ENCODE data around the gene IKZF5.

IKZF5 gene

GRCh38 chr10:122953902-122954730, 54.5 kb downstream of the IKZF5 start, which contains the start of gene C10orf88 (continued):
- no peak for TF ChIP-seq ZNF354C (tag by site-specific recombination; IDR thresholded peaks at IDR 0.05; ENCODE audit: borderline replicate concordance, low read depth)
- TF ChIP-seq PRDM6 (tag by site-specific recombination; IDR thresholded peaks at IDR 0.05) = no peak
- peak; percentile 32; the same call in 1 of the 2 replicates for TF ChIP-seq ZBTB8A (tag by site-specific recombination; IDR thresholded peaks at IDR 0.05)
- TF ChIP-seq BCL11B (tag by site-specific recombination; IDR thresholded peaks at IDR 0.05; ENCODE audit: low read depth) = no peak
- TF ChIP-seq ZNF311 (tag by site-specific recombination; IDR thresholded peaks at IDR 0.05; ENCODE audit: borderline replicate concordance) = no peak
- TF ChIP-seq ZNF792 (tag by site-specific recombination; IDR thresholded peaks at IDR 0.05) = no peak; the same call in 1 of the 2 replicates
- peak; percentile 97 for TF ChIP-seq ZNF501 (tag by site-specific recombination; IDR thresholded peaks at IDR 0.05)
- no peak for TF ChIP-seq ZNF645 (tag by site-specific recombination; IDR thresholded peaks at IDR 0.05)
- TF ChIP-seq WT1 (tag by site-specific recombination; IDR thresholded peaks at IDR 0.05) = no peak; the same call in 1 of the 2 replicates
- no peak for TF ChIP-seq ZNF623 (tag by site-specific recombination; IDR thresholded peaks at IDR 0.05)
- no peak for TF ChIP-seq ZNF362 (tag by site-specific recombination; IDR thresholded peaks at IDR 0.05)
- TF ChIP-seq ZNF280D (tag by site-specific recombination; IDR thresholded peaks at IDR 0.05) = 0 out of 2 replicates have a peak, but pooled peaks have one; percentile 23
- TF ChIP-seq ZNF133 (tag by site-specific recombination; IDR thresholded peaks at IDR 0.05) = peak; percentile 45; the same call in 1 of the 2 replicates
- no peak for TF ChIP-seq ZNF514 (tag by site-specific recombination; IDR thresholded peaks at IDR 0.05)
- TF ChIP-seq ZNF174 (tag by site-specific recombination; IDR thresholded peaks at IDR 0.05) = no peak
- TF ChIP-seq ZBTB1 (tag by site-specific recombination; IDR thresholded peaks at IDR 0.05) = no peak; the same call in 1 of the 2 replicates
- TF ChIP-seq ZNF76 (tag by site-specific recombination; IDR thresholded peaks at IDR 0.05; ENCODE audit: borderline replicate concordance, low read depth) = peak; percentile 74
- TF ChIP-seq ZNF184 (tag by site-specific recombination; IDR thresholded peaks at IDR 0.05) = no peak
- TF ChIP-seq ZNF426 (tag by site-specific recombination; IDR thresholded peaks at IDR 0.05) = no peak
- TF ChIP-seq ZNF580 (tag by site-specific recombination; IDR thresholded peaks at IDR 0.05) = peak; percentile 57; the same call in 1 of the 2 replicates
- TF ChIP-seq ZNF530 (tag by site-specific recombination; IDR thresholded peaks at IDR 0.05; ENCODE audit: low read depth) = no peak
- TF ChIP-seq ZNF24 (tag by site-specific recombination; IDR thresholded peaks at IDR 0.05) = peak; percentile 82
- no peak for TF ChIP-seq ZBTB6 (tag by site-specific recombination; IDR thresholded peaks at IDR 0.05)
- peak; percentile 54 for TF ChIP-seq ZNF510 (tag by site-specific recombination; IDR thresholded peaks at IDR 0.05; ENCODE audit: insufficient replicate concordance)
- TF ChIP-seq ZNF423 (tag by site-specific recombination; IDR thresholded peaks at IDR 0.05) = peak; percentile 54; the same call in 1 of the 2 replicates
- no peak for TF ChIP-seq ZNF404 (tag by site-specific recombination; IDR thresholded peaks at IDR 0.05)
- no peak for TF ChIP-seq ZNF707 (tag by site-specific recombination; IDR thresholded peaks at IDR 0.05)
- TF ChIP-seq ZNF239 (tag by site-specific recombination; IDR thresholded peaks at IDR 0.05) = no peak
- peak; percentile 86 for TF ChIP-seq SP3 (tag by site-specific recombination; IDR thresholded peaks at IDR 0.05)
- TF ChIP-seq YY2 (tag by site-specific recombination; IDR thresholded peaks at IDR 0.05) = 0 out of 2 replicates have a peak, but pooled peaks have one; percentile 44

Data from HEK293 (cell line).